Activated CD4-positive, alpha-beta T cell treated with anti-CD3 and anti-CD28 coated beads, Interleukin-2, amount 50 U/mL, for 16 hours (primary cell): ENCODE measurements around the gene MRPL40.
"Not testable (repeated sequence)": the region's sequence is repeated elsewhere in the genome, so short reads cannot be mapped to it uniquely, and the experiment has no call there.

Source experiments
- DNase-seq: peaks from one replicate; pipeline ENCODE4 v3.0.0-alpha.2; 2020

MRPL40 gene

GRCh38 chr22:19407649-19408606 lies 24.4 kb upstream of the MRPL40 start:
- DNase-seq: no peak

- no peak for DNase-seq
Measured at GRCh38 chr22:19410941-19411689, 21.2 kb upstream of the MRPL40 start.

GRCh38 chr22:19411690-19412045 lies 20.7 kb upstream of the MRPL40 start:
- no peak for DNase-seq

GRCh38 chr22:19412478-19412877 lies 19.9 kb upstream of the MRPL40 start:
- DNase-seq: no peak

GRCh38 chr22:19412923-19413322 lies 19.4 kb upstream of the MRPL40 start:
- no peak for DNase-seq

- no peak for DNase-seq
Measured at GRCh38 chr22:19419086-19419463, 13.3 kb upstream of the MRPL40 start.

GRCh38 chr22:19419464-19420178 lies 12.7 kb upstream of the MRPL40 start:
- DNase-seq: peak; percentile 84

- no peak for DNase-seq
Measured at GRCh38 chr22:19420321-19420720, 12.0 kb upstream of the MRPL40 start.

GRCh38 chr22:19422440-19423301 lies 9.7 kb upstream of the MRPL40 start:
- no peak for DNase-seq

- no peak for DNase-seq
Measured at GRCh38 chr22:19424186-19424500, 8.2 kb upstream of the MRPL40 start.

GRCh38 chr22:19429950-19430889 lies 2.1 kb upstream of the MRPL40 start:
- DNase-seq: peak; percentile 57

GRCh38 chr22:19430890-19431541 lies 1.3 kb upstream of the MRPL40 start:
- no peak for DNase-seq

- DNase-seq: peak; percentile 86
Measured at GRCh38 chr22:19431649-19432132, 654 bp upstream of the MRPL40 start, which contains the start of gene HIRA. HIRA (minus strand) TSS chr22:19431733; CDS start chr22:19431476, 257 bp downstream.

- no peak for DNase-seq
Measured at GRCh38 chr22:19434401-19434800, 2.1 kb downstream of the MRPL40 start.

- no peak for DNase-seq
Measured at GRCh38 chr22:19434829-19435580, 2.7 kb downstream of the MRPL40 start.

- not testable (repeated sequence) for DNase-seq
Measured at GRCh38 chr22:19436444-19437161, 4.3 kb downstream of the MRPL40 start.

- DNase-seq: no peak
Measured at GRCh38 chr22:19438298-19438697, 6.0 kb downstream of the MRPL40 start.

- DNase-seq: no peak
Measured at GRCh38 chr22:19440411-19441195, 8.3 kb downstream of the MRPL40 start.
